ENCODE results near the gene NPTN. TPM values are rescaled to one million over a fixed set of nuclear protein-coding genes. Genes with fewer than 3 reads are reported as not detected.
A peak's percentile ranks its signal among the peaks of the same experiment; 100 is the strongest.
"Not testable (repeated sequence)": the region's sequence is repeated elsewhere in the genome, so short reads cannot be mapped to it uniquely, and the experiment has no call there.

NPTN gene
- total RNA-seq, 2 experiments from 2014 or later: 31.4 to 33.0 TPM

- no peak for ATAC-seq
- ChIA-PET POLR2A (no interaction called here), CTCF (no interaction called here)
- H3K4me3 Mint-ChIP-seq: no peak overlapping the region
- H3K9me3 Mint-ChIP-seq (ENCODE audit: insufficient read depth): no peaks in the 10 kb centered on the region
- H3K36me3 Mint-ChIP-seq (ENCODE audit: low read depth): peaks cover 40% of the 10 kb centered on the region
- no peak overlapping the region for H3K27ac Mint-ChIP-seq
- no peaks in the 10 kb centered on the region for H3K27me3 Mint-ChIP-seq (ENCODE audit: low read depth)
- no peak for DNase-seq
- peaks cover 46% of the 10 kb centered on the region for H3K4me1 Mint-ChIP-seq (ENCODE audit: low read depth)
These were observed 48.3 kb downstream of the NPTN start for GRCh38 chr15:73584699-73585420.

GRCh38 chr15:73583544-73583943 is 49.6 kb downstream of the NPTN start:
- H3K4me3 Mint-ChIP-seq: no peak overlapping the region
- no peaks in the 10 kb centered on the region for H3K9me3 Mint-ChIP-seq (ENCODE audit: insufficient read depth)
- no peaks in the 10 kb centered on the region for H3K27me3 Mint-ChIP-seq (ENCODE audit: low read depth)
- peaks cover 46% of the 10 kb centered on the region for H3K4me1 Mint-ChIP-seq (ENCODE audit: low read depth)
- DNase-seq (no peak), ATAC-seq (no peak)
- ChIA-PET POLR2A (interaction anchor here (1.0 kb wide), 1 partner anchor 12 kb away, joined by 3 read pairs; no protein-coding TSS in a partner anchor), CTCF (interaction anchor here (0.9 to 1.8 kb wide), 3 partner anchors 15 to 53 kb away, joined by 3 to 7 read pairs (median 3); no protein-coding TSS in a partner anchor)
- no peak overlapping the region for H3K27ac Mint-ChIP-seq
- peaks cover 31% of the 10 kb centered on the region for H3K36me3 Mint-ChIP-seq (ENCODE audit: low read depth)

GRCh38 chr15:73582851-73583379 is 50.3 kb downstream of the NPTN start:
- Mint-ChIP-seq H3K4me1 (ENCODE audit: low read depth) (peaks cover 46% of the 10 kb centered on the region), H3K9me3 (ENCODE audit: insufficient read depth) (no peaks in the 10 kb centered on the region), H3K36me3 (ENCODE audit: low read depth) (peaks cover 26% of the 10 kb centered on the region), H3K27me3 (ENCODE audit: low read depth) (no peaks in the 10 kb centered on the region), H3K4me3 (no peak overlapping the region), H3K27ac (no peak overlapping the region)
- ATAC-seq: no peak
- ChIA-PET POLR2A (interaction anchor here (1.0 kb wide), 1 partner anchor 12 kb away, joined by 3 read pairs; no protein-coding TSS in a partner anchor), CTCF (interaction anchor here (0.9 to 1.8 kb wide), 3 partner anchors 14 to 53 kb away, joined by 3 to 7 read pairs (median 3); no protein-coding TSS in a partner anchor)
- no peak for DNase-seq

- no peak for DNase-seq
- no peak overlapping the region for H3K4me3 Mint-ChIP-seq
- H3K27me3 Mint-ChIP-seq (ENCODE audit: low read depth): no peaks in the 10 kb centered on the region
- H3K27ac Mint-ChIP-seq: no peak overlapping the region
- ChIA-PET CTCF (interaction anchor here (1.9 kb wide), 1 partner anchor 58 kb away, joined by 6 read pairs; no protein-coding TSS in a partner anchor), POLR2A (no interaction called here)
- H3K36me3 Mint-ChIP-seq (ENCODE audit: low read depth): peaks cover 7% of the 10 kb centered on the region
- H3K9me3 Mint-ChIP-seq (ENCODE audit: insufficient read depth): no peaks in the 10 kb centered on the region
- no peak for ATAC-seq
- peaks cover 9% of the 10 kb centered on the region for H3K4me1 Mint-ChIP-seq (ENCODE audit: low read depth)
These were observed 55.2 kb downstream of the NPTN start for GRCh38 chr15:73578026-73578425.

GRCh38 chr15:73577593-73577992 is 55.6 kb downstream of the NPTN start:
- POLR2A ChIA-PET; H3K27me3 Mint-ChIP-seq (ENCODE audit: low read depth); H3K27ac Mint-ChIP-seq; H3K4me1 Mint-ChIP-seq (ENCODE audit: low read depth); CTCF ChIA-PET; H3K36me3 Mint-ChIP-seq (ENCODE audit: low read depth); DNase-seq; ATAC-seq; H3K9me3 Mint-ChIP-seq (ENCODE audit: insufficient read depth); H3K4me3 Mint-ChIP-seq: not testable (repeated sequence)

- Mint-ChIP-seq H3K27ac (no peak overlapping the region), H3K4me1 (ENCODE audit: low read depth) (peaks cover 15% of the 10 kb centered on the region), H3K27me3 (ENCODE audit: low read depth) (no peaks in the 10 kb centered on the region), H3K9me3 (ENCODE audit: insufficient read depth) (no peaks in the 10 kb centered on the region), H3K4me3 (no peak overlapping the region), H3K36me3 (ENCODE audit: low read depth) (peaks cover 9% of the 10 kb centered on the region)
- ATAC-seq: no peak
- POLR2A ChIA-PET: no interaction called here
- CTCF ChIA-PET: interaction anchor here (0.8 to 1.2 kb wide), 2 partner anchors 60 to 124 kb away, joined by 4 to 5 read pairs; no protein-coding TSS in a partner anchor
- no peak for DNase-seq
These were observed 57.4 kb downstream of the NPTN start for GRCh38 chr15:73575636-73576247.

GRCh38 chr15:73573572-73573971 is 59.6 kb downstream of the NPTN start:
- CTCF ChIA-PET: interaction anchor here (1.3 to 2.1 kb wide), 3 partner anchors 13 to 126 kb away, joined by 3 to 11 read pairs (median 3); no protein-coding TSS in a partner anchor
- H3K36me3 Mint-ChIP-seq (ENCODE audit: low read depth): peaks cover 22% of the 10 kb centered on the region

GRCh38 chr15:73573037-73573436 is 60.2 kb downstream of the NPTN start:
- Mint-ChIP-seq H3K36me3 (ENCODE audit: low read depth) (peaks cover 24% of the 10 kb centered on the region), H3K4me1 (ENCODE audit: low read depth) (peaks cover 23% of the 10 kb centered on the region), H3K4me3 (no peak overlapping the region), H3K9me3 (ENCODE audit: insufficient read depth) (no peaks in the 10 kb centered on the region), H3K27ac (no peak overlapping the region), H3K27me3 (ENCODE audit: low read depth) (no peaks in the 10 kb centered on the region)
- POLR2A ChIA-PET: no interaction called here
- DNase-seq (no peak), ATAC-seq (no peak)
- CTCF ChIA-PET: interaction anchor here (1.3 to 2.1 kb wide), 2 partner anchors 12 to 63 kb away, joined by 3 to 11 read pairs; no protein-coding TSS in a partner anchor

More at GRCh38 chr15:73573572-73573971, 59.6 kb downstream of the NPTN start:
- POLR2A ChIA-PET: no interaction called here
- DNase-seq (no peak), ATAC-seq (no peak)
- Mint-ChIP-seq H3K27ac (no peak overlapping the region), H3K4me3 (no peak overlapping the region), H3K9me3 (ENCODE audit: insufficient read depth) (no peaks in the 10 kb centered on the region), H3K27me3 (ENCODE audit: low read depth) (no peaks in the 10 kb centered on the region), H3K4me1 (ENCODE audit: low read depth) (peaks cover 23% of the 10 kb centered on the region)

GRCh38 chr15:73572296-73572695 is 60.9 kb downstream of the NPTN start:
- POLR2A ChIA-PET: no interaction called here
- H3K4me1 Mint-ChIP-seq (ENCODE audit: low read depth): peaks cover 23% of the 10 kb centered on the region
- H3K27ac Mint-ChIP-seq: no peak overlapping the region
- peaks cover 24% of the 10 kb centered on the region for H3K36me3 Mint-ChIP-seq (ENCODE audit: low read depth)
- H3K4me3 Mint-ChIP-seq: no peak overlapping the region
- DNase-seq (no peak), ATAC-seq (no peak)
- no peaks in the 10 kb centered on the region for H3K27me3 Mint-ChIP-seq (ENCODE audit: low read depth)
- no peaks in the 10 kb centered on the region for H3K9me3 Mint-ChIP-seq (ENCODE audit: insufficient read depth)
- CTCF ChIA-PET: interaction anchor here (1.5 to 4.8 kb wide), 2 partner anchors 11 to 63 kb away, joined by 6 to 47 read pairs; no protein-coding TSS in a partner anchor

GRCh38 chr15:73571346-73571745 is 61.8 kb downstream of the NPTN start:
- H3K4me3 Mint-ChIP-seq: no peak overlapping the region
- CTCF ChIA-PET: interaction anchor here (0.7 to 4.8 kb wide), 5 partner anchors 10 to 129 kb away, joined by 3 to 47 read pairs (median 4); no protein-coding TSS in a partner anchor
- POLR2A ChIA-PET: interaction anchor here (0.8 to 1.0 kb wide), 2 partner anchors 12 to 36 kb away, joined by 3 read pairs; no protein-coding TSS in a partner anchor
- no peaks in the 10 kb centered on the region for H3K9me3 Mint-ChIP-seq (ENCODE audit: insufficient read depth)
- no peaks in the 10 kb centered on the region for H3K27me3 Mint-ChIP-seq (ENCODE audit: low read depth)
- no peak overlapping the region for H3K27ac Mint-ChIP-seq
- H3K36me3 Mint-ChIP-seq (ENCODE audit: low read depth): peaks cover 24% of the 10 kb centered on the region
- H3K4me1 Mint-ChIP-seq (ENCODE audit: low read depth): peaks cover 23% of the 10 kb centered on the region
- no peak for DNase-seq
- ATAC-seq: no peak

GRCh38 chr15:73570355-73571032 is 62.7 kb downstream of the NPTN start:
- Mint-ChIP-seq H3K27me3 (ENCODE audit: low read depth) (no peaks in the 10 kb centered on the region), H3K9me3 (ENCODE audit: insufficient read depth) (no peaks in the 10 kb centered on the region), H3K36me3 (ENCODE audit: low read depth) (peaks cover 24% of the 10 kb centered on the region), H3K4me3 (no peak overlapping the region), H3K27ac (peak overlapping the region; percentile 40), H3K4me1 (ENCODE audit: low read depth) (peaks cover 16% of the 10 kb centered on the region)
- ATAC-seq (peak; percentile 19), DNase-seq (no peak)
- POLR2A ChIA-PET: no interaction called here
- CTCF ChIA-PET: interaction anchor here (1.0 to 4.8 kb wide), 5 partner anchors 9 to 130 kb away, joined by 3 to 47 read pairs (median 7); no protein-coding TSS in a partner anchor

All from activated CD8-positive, alpha-beta T cell treated with anti-CD3 and anti-CD28 coated beads, Interleukin-2, amount 10 ng/mL, durations not matched to agents 7 days and 5 days (primary cell).